ENCODE data around the gene FAM120B.
"Not testable (repeated sequence)": the region's sequence is repeated elsewhere in the genome, so short reads cannot be mapped to it uniquely, and the experiment has no call there.

Gene FAM120B

DNA sequence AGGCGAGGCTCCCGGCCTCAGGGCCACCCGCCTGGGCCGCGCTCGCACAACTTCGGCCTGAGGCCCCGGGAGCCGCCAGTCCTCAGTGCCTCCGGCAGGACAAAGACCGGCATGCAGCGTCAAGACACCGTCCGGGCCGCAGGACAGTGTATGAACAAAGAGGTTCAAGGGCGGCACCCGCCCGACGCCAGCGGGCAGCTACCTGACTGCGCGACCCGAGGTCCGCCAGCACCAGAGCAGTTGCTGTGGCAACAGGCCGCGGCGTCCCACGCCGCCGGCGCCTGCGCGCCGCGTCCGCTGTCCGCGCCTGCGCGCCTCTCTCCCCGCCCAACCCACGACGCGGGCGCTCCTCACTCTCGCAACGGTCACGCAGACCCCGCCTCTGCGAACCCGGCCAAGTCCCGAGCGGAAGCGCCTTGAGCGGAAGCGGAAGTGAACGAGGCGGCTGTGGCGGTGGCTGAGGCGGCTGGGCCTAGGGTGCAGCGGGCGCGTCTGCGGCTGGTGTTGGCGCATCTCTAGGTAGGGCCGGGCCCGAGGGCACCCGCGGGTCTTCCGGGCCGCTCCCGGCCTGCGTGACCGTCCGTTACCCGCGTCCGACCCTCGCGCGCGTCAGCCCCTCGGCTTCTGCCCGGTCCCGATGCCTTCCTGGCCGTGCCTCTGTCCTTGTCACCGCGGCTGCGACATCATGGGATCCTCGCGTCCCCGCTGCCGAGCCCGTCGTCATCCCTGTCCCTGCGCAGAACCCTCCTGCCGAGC lies at the start of gene FAM120B:
FAM120B (plus strand) TSS at position 435 of the 756 bp plus-strand sequence. CDS start 10,633 bp downstream, outside the sequence.
- DNase-seq: peak; percentile 96

GRCh38 chr6:170257376-170257775 lies 49.2 kb upstream of the FAM120B start:
- DNase-seq: no peak

DNA sequence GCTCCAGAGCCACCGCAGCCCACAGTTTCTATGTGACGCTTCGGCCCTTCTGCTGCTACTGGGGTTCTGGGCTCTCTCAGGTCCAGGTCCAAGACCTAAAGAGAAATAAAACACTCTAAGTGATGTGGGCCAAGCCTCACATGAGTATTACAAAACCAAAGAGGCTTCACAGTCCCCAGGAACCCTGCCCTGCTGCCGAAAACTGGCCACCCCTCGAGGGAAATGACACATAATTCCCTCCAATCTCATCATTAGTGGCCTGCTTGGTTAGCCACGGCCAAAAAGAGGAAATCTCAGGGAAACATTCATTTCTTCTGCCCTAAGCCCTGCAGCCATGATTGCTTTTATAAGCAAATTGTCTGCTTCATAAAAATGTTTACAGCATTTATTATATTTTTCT lies 48.2 kb upstream of the FAM120B start:
- no peak for DNase-seq

- no peak for DNase-seq
These were observed 47.3 kb upstream of the FAM120B start for GRCh38 chr6:170259278-170259677.

DNA sequence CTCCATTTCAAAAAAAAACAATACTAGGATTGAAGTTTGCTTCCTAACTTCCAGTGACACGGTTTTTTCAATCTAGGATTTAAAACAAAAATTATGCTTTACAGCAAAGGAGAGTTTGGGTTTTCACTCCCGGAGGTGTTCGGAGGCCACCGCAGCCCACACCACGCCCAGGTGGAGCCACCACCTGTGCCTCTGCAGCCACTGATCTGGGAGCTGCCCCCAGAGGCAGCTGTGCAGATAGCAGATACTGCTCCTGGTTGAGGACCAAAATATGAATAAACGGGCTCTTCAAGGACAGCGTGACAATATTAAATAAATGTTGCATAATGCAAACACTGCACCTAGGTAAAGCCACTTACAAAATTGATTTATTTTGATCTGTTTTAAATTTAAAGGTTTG lies 45.9 kb upstream of the FAM120B start:
- DNase-seq: no peak

GRCh38 chr6:170261643-170262488 lies 44.7 kb upstream of the FAM120B start:
- no peak for DNase-seq

- DNase-seq: no peak
These were observed 44.0 kb upstream of the FAM120B start for GRCh38 chr6:170262489-170263088.

- DNase-seq: no peak
These were observed 43.1 kb upstream of the FAM120B start for GRCh38 chr6:170263410-170263809.

GRCh38 chr6:170264086-170264485 lies 42.5 kb upstream of the FAM120B start:
- DNase-seq: no peak

DNA sequence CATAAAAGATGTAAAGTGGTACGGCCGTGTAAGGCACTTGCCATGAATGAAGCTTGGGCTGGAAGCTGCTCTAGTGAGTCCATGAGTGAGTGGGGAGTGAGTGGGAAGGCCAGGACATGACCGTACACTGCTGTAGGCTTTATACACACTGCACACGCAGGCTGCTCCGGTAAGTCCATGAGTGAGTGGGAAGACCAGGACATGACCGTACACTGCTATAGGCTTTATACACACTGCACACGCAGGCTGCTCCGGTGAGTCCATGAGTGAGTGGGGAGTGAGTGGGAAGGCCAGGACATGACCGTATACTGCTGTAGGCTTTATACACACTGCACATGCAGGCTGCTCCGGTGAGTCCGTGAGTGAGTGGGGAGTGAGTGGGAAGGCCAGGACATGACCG lies 41.9 kb upstream of the FAM120B start:
- DNase-seq: not testable (repeated sequence)

GRCh38 chr6:170265655-170266054 lies 40.9 kb upstream of the FAM120B start:
- no peak for DNase-seq

DNA sequence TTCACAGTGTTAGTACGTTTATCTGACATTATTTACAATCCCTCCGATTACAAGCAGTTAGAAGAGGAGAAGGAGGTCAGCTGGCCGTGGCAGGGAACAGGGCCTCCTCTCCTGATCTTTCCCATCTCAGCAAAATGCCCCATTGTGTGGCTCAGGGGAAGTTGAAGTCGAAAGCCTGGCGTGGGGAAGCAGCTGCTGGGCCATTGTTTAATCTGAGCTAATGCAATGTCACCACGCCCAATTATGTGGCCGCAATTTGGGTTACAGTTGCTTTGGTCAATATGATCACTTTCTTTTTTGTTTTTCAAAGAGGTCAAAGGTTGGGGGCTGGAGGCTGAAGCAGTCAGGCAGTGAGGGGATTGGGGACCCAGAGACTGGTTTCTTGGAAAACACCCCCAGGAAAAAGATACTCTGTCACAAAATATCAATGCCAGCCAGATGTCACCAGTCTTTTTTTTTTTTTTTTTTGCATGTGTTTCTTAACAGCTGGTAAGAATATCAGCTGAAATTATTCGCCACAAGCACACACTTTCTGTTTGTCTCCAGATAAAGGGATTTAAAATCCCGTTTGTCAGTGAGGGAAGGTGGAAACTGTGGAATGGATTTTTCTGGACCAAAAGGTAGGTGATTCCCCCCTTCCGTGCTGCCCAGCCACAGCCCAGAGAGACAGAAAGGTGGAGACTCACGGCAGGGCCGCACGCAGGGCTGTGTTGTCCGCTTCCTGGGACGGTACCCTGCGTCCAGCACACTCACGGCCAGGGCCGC lies 40.3 kb upstream of the FAM120B start:
- DNase-seq: no peak

DNA sequence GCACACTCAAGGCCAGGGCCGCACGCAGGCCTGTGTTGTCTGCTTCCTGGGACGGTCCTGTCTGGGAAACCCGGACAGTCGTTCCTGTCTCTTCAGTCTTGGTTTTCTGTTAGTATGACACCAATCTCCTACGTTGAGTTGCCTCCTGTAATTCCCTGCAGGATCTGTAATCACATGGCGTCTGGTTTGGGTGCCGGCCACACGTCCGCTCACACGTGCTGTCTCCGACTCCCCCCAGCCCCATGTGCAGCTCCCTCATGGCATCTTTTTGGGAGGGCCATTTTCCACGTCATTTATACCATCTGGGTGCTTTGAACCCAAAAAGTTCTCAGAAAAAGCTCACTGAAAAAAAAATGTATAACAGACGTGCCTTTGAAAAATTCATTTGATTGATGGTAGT lies 38.9 kb upstream of the FAM120B start:
- no peak for DNase-seq

DNA sequence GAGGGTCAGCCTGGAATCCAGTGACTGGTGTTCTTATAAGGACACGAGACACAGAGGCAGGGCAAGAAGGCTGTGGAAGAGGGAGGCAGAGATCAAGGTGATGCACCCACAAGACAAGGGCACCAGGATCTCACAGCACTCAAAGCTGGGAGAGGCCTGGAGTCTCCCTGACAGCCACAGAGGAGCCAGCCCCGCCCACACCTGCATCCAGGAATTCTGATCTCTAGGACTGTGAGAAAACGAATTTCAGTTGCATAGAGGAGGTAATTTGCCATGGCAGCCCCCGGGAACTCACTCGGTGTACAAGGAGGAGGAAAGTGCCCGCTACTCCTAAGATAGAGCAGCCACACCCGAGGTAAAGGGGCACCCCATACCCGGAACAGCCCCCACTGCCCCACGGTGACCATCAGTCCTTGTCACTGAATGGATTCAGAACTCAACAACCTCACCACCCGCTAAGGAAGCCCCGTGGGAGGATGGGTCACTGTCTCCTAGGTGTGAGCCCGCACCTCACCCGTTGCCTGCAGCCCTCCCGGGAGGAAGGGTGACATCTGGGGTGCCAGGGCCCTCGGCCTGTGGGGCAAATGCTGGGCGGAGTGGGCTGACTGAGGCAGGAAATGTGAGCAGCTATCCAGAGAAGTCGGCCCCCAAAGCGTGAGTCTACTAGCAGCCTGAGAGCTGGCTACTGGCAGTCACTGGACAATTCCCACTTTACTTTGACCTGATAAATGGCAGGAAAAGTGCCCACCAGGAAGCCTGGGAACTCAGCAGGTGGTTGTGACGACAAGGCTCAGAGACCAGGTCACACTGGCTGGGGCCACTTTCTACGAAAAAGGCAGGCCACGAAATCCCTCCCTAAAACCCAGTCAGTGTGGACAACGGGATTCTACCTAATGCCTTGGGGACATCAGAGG lies 38.1 kb upstream of the FAM120B start:
- no peak for DNase-seq

GRCh38 chr6:170269151-170269845 lies 37.3 kb upstream of the FAM120B start:
- no peak for DNase-seq

DNA sequence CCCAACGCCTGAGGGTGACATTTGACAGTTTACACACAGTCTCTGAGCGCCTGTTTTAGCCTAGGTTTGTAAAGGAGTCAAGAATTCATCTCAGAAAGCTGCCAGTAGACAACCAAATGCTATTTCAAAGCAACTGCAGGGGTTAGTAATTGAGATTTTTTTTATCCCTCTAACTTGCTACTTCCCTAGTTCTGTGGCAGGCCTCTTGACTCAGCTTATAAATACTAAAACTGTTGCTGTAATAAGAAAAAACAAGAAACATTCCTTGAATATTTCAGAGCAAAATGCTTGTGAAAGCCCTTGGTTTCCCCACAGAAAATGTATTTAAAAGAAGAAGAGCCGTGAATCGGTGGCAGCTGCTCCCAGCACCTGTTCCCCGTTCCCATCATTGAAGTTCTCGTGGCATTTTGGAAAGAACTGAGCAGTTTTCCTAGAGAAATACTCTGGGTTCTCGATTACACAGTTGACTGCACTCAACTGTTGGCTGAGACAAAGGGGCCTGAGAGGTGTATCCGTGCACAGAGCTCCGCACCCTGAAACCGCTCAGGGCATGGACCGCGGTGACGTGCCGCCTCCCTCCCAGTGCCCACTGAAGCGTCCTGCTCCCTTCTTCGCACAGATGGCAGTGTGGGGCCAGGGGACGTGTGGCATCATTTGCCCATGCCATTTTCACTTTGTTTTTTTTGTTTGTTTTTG lies 36.6 kb upstream of the FAM120B start:
- DNase-seq: no peak

- DNase-seq: no peak
These were observed 35.5 kb upstream of the FAM120B start for GRCh38 chr6:170270984-170271593.

DNA sequence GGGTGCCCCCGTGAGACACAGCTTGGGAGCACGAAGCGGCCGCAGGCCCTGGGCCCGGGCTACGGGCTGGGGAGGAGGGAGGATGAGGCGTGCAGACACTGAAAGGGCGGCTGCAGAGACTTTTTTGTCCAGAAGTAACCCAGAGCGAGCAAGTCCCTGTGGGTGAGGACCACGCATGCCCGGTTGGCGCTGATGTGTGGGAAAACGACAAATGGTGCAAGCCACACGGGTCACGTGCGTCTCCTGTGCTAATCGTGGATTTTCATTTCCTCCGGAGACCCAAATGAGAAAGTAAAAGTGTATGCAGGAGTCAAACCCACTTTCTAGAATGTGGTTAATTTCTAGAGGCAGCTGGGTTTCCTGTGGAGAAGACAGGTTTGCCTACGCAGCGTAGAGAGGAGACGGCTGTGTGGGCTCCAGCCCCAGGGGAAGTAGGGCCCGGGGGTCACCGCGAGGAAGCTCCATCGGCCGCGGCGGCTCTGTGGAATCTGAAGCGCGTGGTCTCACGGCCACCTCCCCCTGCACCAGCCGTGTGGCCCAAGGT lies 34.7 kb upstream of the FAM120B start:
- DNase-seq: peak; percentile 80

DNA sequence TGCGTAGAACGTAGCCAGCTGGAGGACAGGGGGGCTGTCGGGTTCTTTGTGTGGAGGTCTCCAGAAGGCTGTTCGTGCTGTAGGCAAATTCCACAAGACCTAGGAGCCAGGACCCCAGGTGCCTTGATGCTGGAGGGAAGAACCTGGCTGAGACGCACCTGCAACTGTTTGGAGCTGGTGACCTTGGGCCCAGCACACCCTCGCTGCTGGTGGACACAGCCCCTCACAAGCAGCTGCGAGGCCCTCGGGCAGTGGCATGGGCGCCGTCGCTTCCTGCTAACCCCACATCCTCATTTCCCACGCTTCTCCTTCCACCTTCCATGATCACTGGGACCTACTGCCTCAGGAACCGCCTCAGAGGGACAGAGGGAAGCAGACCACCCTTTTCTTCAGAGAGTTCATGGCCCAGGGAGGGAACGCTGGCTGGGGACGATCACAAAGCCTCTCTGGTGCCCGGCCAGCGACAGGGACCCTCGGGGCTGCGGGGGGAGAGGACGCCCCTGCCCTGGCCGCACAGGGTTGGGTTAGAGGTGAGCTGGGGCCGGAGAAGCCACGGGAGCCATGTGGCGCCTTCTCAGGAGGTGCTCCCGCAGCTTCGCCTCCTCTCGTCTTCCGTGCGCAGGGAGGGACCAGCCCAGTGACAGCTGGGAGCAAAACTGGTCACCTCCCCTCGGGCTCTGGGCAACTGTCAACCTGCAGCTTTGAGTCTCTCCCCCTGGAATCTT lies 34.1 kb upstream of the FAM120B start:
- no peak for DNase-seq

All from stimulated activated CD4-positive, alpha-beta T cell treated with anti-CD3 and anti-CD28 coated beads, Interleukin-4, amount 100 ng/mL, for 24 hours (primary cell).